HepG2 (cell line): Measurements from ENCODE around the gene BRPF1. TPM values are rescaled to one million over a fixed set of nuclear protein-coding genes. Genes with fewer than 3 reads are reported as not detected.

Experiments used
- ATAD3A ChIP-seq: sonication (generic); formaldehyde crosslinking; IDR thresholded peaks from 2 replicates; pipeline ENCODE4 v1.4.0; 2020; ENCODE audit warnings: missing genetic modification reagents
- ETV5 ChIP-seq: IDR thresholded peaks from 2 replicates; pipeline ENCODE4 v1.6.1; 2018; ENCODE audit warnings: missing biosample characterization, missing genetic modification reagents, inconsistent platforms, borderline replicate concordance
- NR2C2 ChIP-seq: sonication (generic); formaldehyde crosslinking; IDR thresholded peaks from 2 replicates; pipeline ENCODE4 v1.4.0; 2020; ENCODE audit warnings: missing genetic modification reagents, mild to moderate bottlenecking, moderate library complexity, borderline replicate concordance
- TMF1 ChIP-seq: sonication (generic); formaldehyde crosslinking; IDR thresholded peaks from 2 replicates; pipeline ENCODE4 v1.8.1; 2022; ENCODE audit warnings: low read depth, missing genetic modification reagents
- ZFY ChIP-seq: sonication (generic); formaldehyde crosslinking; IDR thresholded peaks from 2 replicates; pipeline ENCODE4 v1.4.0; 2020; ENCODE audit warnings: missing genetic modification reagents
- ZNF253 ChIP-seq: sonication (generic); formaldehyde crosslinking; IDR thresholded peaks from 2 replicates; pipeline ENCODE4 v1.8.0; 2022; ENCODE audit warnings: mild to moderate bottlenecking, missing genetic modification reagents, borderline replicate concordance
- ZNF556 ChIP-seq: sonication (generic); formaldehyde crosslinking; IDR thresholded peaks from 2 replicates; pipeline ENCODE4 v1.4.0; 2020; ENCODE audit warnings: mild to moderate bottlenecking, missing genetic modification reagents, borderline replicate concordance
- ZNF781 ChIP-seq: sonication (generic); formaldehyde crosslinking; IDR thresholded peaks from 2 replicates; pipeline ENCODE4 v1.5.1; 2020; ENCODE audit warnings: borderline replicate concordance, mild to moderate bottlenecking, missing genetic modification reagents; ENCODE audit errors: not compliant biosample characterization
- polyA plus RNA-seq, 8 experiments: library from polyadenylated mRNA; depleted of rRNA in 3 of 8; stranded (reverse) in 7 of 8; unstranded in 1 of 8; fragments of >200 nt; fragmentation: Illumina TruSeq in 4 of 8; extraction: Trizol in 4 of 8; gene quantifications; 2 replicates each; pipeline versions ENCODE4 v1.2.1 to v1.2.3, GENCODE V29; 2011 to 2016; ENCODE audit warnings: low read depth in 4 of 8, missing spikeins in 1 of 8, mixed read lengths in 1 of 8; ENCODE audit not compliant: insufficient read depth in 1 of 8
- total RNA-seq, 5 experiments: library from RNA; depleted of rRNA; stranded (reverse); fragments of >200 nt; fragmentation: Illumina TruSeq; extraction: Trizol; gene quantifications; 2 replicates each; pipeline ENCODE4 v1.2.3, GENCODE V29; 2016; ENCODE audit warnings: low read depth in 1 of 5
- TF ChIP-seq, protein P1 (sequence below): sonication (generic); formaldehyde crosslinking; IDR thresholded peaks from 2 replicates; pipeline ENCODE4 v1.4.0; 2020; ENCODE audit warnings: mild to moderate bottlenecking, missing genetic modification reagents
- TF ChIP-seq, protein P2 (sequence below): sonication (generic); formaldehyde crosslinking; IDR thresholded peaks from 2 replicates; pipeline ENCODE4 v1.4.0; 2020; ENCODE audit warnings: missing genetic modification reagents, borderline replicate concordance
- TF ChIP-seq, protein P3 (sequence below): IDR thresholded peaks from 2 replicates; pipeline ENCODE4 v1.6.1; 2016; ENCODE audit warnings: mild to moderate bottlenecking
- TF ChIP-seq, protein P4 (sequence below): sonication (generic); formaldehyde crosslinking; IDR thresholded peaks from 2 replicates; pipeline ENCODE4 v1.4.0; 2020; ENCODE audit warnings: missing genetic modification reagents
- TF ChIP-seq, protein P5 (sequence below), 2 experiments: fragments of 450-650 bp in 1 of 2; sonication (generic) in 1 of 2; formaldehyde crosslinking; IDR thresholded peaks; 2 replicates each; pipeline versions ENCODE4 v1.5.0 to v1.8.0; 2020 to 2022; ENCODE audit warnings: mild to moderate bottlenecking in 1 of 2, missing genetic modification reagents in 1 of 2
- TF ChIP-seq, protein P6 (sequence below): sonication (generic); formaldehyde crosslinking; IDR thresholded peaks from 2 replicates; pipeline ENCODE4 v1.5.0; 2020; ENCODE audit warnings: mild to moderate bottlenecking, missing genetic modification reagents, borderline replicate concordance

The BRPF1 gene
- total and polyA plus RNA-seq, 2 of the 13 experiments (the other 11 are each of a cell fraction or from before 2014, with no cell fraction given), result 7.3 to 10.0 TPM

DNA sequence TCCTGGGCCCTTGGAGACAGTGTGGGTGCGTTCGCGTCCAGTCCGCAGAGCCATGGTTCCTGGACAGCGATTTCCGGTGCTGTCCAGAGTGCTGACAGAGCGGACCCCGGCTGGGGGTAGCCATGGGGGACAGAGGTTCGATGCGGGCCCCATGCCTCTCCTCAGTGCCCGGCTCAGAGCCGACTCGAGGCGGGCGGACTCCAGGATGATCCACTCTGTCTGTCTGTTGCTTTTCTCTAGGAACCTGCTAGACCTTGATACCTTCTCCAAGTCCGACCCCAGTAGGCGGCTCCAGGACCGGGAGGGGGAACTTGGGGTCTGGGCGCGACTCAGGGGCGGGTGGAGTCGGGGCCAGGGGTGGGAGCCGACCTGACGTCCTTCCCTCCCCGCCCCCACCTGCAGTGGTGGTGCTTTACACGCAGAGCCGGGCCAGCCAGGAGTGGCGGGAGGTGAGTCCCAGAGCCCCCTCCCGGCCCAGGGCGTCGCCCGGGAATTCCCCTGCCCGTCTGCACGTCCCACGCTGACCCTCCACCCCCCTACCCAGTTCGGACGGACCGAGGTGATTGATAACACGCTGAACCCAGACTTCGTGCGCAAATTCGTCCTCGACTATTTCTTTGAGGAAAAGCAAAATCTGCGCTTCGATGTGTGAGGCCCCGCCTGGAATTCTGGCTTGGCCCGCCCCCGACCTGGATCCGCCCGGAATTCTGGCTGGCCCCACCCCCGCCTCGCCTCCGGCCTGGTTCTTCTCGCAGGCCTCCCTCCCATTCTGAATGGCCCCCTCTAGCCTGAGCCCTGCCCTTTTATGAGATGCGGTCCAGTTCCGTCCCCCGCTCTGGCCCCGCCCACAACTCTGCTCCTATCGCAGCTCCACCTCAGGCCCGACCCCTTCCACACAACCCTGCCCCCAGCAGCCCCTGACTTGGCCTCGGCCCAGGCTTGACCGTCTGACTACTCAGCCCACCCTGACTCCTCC lies 26.9 kb upstream of the BRPF1 start (continued):
- peak; percentile 86 for TF ChIP-seq TMF1 (CRISPR knock-in tag)
- no peak for TF ChIP-seq ZNF253 (CRISPR knock-in tag)
- peak; percentile 76 for TF ChIP-seq ETV5 (CRISPR knock-in tag)
- TF ChIP-seq ZFY (CRISPR knock-in tag), result 0 out of 2 replicates have a peak, but pooled peaks have one; percentile 10
- TF ChIP-seq, protein P1, sequence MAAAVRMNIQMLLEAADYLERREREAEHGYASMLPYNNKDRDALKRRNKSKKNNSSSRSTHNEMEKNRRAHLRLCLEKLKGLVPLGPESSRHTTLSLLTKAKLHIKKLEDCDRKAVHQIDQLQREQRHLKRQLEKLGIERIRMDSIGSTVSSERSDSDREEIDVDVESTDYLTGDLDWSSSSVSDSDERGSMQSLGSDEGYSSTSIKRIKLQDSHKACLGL (CRISPR knock-in tag), result 0 out of 2 replicates have a peak, but pooled peaks have one; percentile 64
- TF ChIP-seq, protein P2, sequence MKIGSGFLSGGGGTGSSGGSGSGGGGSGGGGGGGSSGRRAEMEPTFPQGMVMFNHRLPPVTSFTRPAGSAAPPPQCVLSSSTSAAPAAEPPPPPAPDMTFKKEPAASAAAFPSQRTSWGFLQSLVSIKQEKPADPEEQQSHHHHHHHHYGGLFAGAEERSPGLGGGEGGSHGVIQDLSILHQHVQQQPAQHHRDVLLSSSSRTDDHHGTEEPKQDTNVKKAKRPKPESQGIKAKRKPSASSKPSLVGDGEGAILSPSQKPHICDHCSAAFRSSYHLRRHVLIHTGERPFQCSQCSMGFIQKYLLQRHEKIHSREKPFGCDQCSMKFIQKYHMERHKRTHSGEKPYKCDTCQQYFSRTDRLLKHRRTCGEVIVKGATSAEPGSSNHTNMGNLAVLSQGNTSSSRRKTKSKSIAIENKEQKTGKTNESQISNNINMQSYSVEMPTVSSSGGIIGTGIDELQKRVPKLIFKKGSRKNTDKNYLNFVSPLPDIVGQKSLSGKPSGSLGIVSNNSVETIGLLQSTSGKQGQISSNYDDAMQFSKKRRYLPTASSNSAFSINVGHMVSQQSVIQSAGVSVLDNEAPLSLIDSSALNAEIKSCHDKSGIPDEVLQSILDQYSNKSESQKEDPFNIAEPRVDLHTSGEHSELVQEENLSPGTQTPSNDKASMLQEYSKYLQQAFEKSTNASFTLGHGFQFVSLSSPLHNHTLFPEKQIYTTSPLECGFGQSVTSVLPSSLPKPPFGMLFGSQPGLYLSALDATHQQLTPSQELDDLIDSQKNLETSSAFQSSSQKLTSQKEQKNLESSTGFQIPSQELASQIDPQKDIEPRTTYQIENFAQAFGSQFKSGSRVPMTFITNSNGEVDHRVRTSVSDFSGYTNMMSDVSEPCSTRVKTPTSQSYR (CRISPR knock-in tag), result peak; percentile 57
- no peak for TF ChIP-seq NR2C2 (CRISPR knock-in tag)
- TF ChIP-seq, protein P3, sequence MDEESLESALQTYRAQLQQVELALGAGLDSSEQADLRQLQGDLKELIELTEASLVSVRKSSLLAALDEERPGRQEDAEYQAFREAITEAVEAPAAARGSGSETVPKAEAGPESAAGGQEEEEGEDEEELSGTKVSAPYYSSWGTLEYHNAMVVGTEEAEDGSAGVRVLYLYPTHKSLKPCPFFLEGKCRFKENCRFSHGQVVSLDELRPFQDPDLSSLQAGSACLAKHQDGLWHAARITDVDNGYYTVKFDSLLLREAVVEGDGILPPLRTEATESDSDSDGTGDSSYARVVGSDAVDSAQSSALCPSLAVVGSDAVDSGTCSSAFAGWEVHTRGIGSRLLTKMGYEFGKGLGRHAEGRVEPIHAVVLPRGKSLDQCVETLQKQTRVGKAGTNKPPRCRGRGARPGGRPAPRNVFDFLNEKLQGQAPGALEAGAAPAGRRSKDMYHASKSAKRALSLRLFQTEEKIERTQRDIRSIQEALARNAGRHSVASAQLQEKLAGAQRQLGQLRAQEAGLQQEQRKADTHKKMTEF, result 0 out of 2 replicates have a peak, but pooled peaks have one; percentile 24
- TF ChIP-seq ZNF781 (CRISPR knock-in tag), result peak; percentile 62
- no peak for TF ChIP-seq ZNF556 (CRISPR knock-in tag)
- TF ChIP-seq, protein P4, sequence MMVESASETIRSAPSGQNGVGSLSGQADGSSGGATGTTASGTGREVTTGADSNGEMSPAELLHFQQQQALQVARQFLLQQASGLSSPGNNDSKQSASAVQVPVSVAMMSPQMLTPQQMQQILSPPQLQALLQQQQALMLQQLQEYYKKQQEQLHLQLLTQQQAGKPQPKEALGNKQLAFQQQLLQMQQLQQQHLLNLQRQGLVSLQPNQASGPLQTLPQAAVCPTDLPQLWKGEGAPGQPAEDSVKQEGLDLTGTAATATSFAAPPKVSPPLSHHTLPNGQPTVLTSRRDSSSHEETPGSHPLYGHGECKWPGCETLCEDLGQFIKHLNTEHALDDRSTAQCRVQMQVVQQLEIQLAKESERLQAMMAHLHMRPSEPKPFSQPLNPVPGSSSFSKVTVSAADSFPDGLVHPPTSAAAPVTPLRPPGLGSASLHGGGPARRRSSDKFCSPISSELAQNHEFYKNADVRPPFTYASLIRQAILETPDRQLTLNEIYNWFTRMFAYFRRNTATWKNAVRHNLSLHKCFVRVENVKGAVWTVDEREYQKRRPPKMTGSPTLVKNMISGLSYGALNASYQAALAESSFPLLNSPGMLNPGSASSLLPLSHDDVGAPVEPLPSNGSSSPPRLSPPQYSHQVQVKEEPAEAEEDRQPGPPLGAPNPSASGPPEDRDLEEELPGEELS (CRISPR knock-in tag), result no peak
- TF ChIP-seq, protein P5, sequence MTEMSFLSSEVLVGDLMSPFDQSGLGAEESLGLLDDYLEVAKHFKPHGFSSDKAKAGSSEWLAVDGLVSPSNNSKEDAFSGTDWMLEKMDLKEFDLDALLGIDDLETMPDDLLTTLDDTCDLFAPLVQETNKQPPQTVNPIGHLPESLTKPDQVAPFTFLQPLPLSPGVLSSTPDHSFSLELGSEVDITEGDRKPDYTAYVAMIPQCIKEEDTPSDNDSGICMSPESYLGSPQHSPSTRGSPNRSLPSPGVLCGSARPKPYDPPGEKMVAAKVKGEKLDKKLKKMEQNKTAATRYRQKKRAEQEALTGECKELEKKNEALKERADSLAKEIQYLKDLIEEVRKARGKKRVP (CRISPR knock-in tag; IDR thresholded peaks at IDR 0.05), result no peak
- TF ChIP-seq, protein P6, sequence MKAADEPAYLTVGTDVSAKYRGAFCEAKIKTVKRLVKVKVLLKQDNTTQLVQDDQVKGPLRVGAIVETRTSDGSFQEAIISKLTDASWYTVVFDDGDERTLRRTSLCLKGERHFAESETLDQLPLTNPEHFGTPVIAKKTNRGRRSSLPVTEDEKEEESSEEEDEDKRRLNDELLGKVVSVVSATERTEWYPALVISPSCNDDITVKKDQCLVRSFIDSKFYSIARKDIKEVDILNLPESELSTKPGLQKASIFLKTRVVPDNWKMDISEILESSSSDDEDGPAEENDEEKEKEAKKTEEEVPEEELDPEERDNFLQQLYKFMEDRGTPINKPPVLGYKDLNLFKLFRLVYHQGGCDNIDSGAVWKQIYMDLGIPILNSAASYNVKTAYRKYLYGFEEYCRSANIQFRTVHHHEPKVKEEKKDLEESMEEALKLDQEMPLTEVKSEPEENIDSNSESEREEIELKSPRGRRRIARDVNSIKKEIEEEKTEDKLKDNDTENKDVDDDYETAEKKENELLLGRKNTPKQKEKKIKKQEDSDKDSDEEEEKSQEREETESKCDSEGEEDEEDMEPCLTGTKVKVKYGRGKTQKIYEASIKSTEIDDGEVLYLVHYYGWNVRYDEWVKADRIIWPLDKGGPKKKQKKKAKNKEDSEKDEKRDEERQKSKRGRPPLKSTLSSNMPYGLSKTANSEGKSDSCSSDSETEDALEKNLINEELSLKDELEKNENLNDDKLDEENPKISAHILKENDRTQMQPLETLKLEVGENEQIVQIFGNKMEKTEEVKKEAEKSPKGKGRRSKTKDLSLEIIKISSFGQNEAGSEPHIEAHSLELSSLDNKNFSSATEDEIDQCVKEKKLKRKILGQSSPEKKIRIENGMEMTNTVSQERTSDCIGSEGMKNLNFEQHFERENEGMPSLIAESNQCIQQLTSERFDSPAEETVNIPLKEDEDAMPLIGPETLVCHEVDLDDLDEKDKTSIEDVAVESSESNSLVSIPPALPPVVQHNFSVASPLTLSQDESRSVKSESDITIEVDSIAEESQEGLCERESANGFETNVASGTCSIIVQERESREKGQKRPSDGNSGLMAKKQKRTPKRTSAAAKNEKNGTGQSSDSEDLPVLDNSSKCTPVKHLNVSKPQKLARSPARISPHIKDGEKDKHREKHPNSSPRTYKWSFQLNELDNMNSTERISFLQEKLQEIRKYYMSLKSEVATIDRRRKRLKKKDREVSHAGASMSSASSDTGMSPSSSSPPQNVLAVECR (CRISPR knock-in tag), result peak; percentile 58
- peak; percentile 89; the same call in 1 of the 2 replicates for TF ChIP-seq ATAD3A (CRISPR knock-in tag)
